HCT116 (cell line): ENCODE data around the gene NCKAP5L. TPM values are rescaled to one million over a fixed set of nuclear protein-coding genes. Genes with fewer than 3 reads are reported as not detected.

Experiments used
- ATAC-seq: fragments of 200-7000 bp; cut with Tn5 transposase; 2 replicates; pipeline ENCODE4 v1.9.1; 2020; ENCODE audit warnings: mild to moderate bottlenecking, moderate library complexity
- BruUV-seq: library from RNA; stranded (reverse); fragments of 400-500 nt; replicated peaks from 2 replicates; lab custom pipeline; 2021; lab: Mats Ljungman, UMichigan
- CTCF ChIA-PET: fragments of 300-600 bp; sonication (Branson Sonifier 250); formaldehyde crosslinking; loops from one replicate; lab custom pipeline; 2021; ENCODE audit warnings: antibody characterized with exemption; lab: Charles Lee
- POLR2A ChIA-PET: fragments of 300-600, 350-600 bp; sonication (Branson Sonifier 250); formaldehyde crosslinking; loops from one replicate; lab custom pipeline; 2021; ENCODE audit warnings: antibody characterized with exemption; lab: Charles Lee
- RAD21 ChIA-PET, 2 experiments: fragments of 300-600 bp; sonication (Branson Sonifier 250); formaldehyde crosslinking; loops; one replicate each; lab custom pipeline; 2023; ENCODE audit warnings: low total read pairs in 2 of 2; ENCODE audit not compliant: uncharacterized antibody in 2 of 2, unreplicated experiment in 2 of 2, low non-redundant PET in 1 of 2; lab: Charles Lee
- DNase-seq: peaks from one replicate; pipeline ENCODE4 v3.0.0-alpha.2; 2010; ENCODE audit warnings: low read depth, low spot score
- H2AFZ ChIP-seq: fragments of 200-600 bp; shearing (Covaris generic), sonication (generic); 2 replicates; pipeline ENCODE4 v1.6.1; 2017; ENCODE audit warnings: low read depth, mixed run types, mixed read lengths, antibody characterized with exemption, low read length; ENCODE audit not compliant: poor library complexity, severe bottlenecking
- H3K27ac ChIP-seq: 2 replicates; pipeline ENCODE4 v1.5.1; 2012; ENCODE audit warnings: low read depth, low read length
- H3K27me3 ChIP-seq: fragments of 200-600 bp; sonication (generic); 2 replicates; pipeline ENCODE4 v1.6.1; 2016; ENCODE audit warnings: mixed run types, low read length, mixed read lengths; ENCODE audit not compliant: insufficient read depth
- H3K36me3 ChIP-seq, 2 experiments: fragments of 200-500 bp in 1 of 2; fragments of 200-600 bp in 1 of 2; sonication (Bioruptor generic) in 1 of 2; sonication (generic) in 1 of 2; 2 replicates each; pipeline versions ENCODE4 v1.5.1 to v1.6.1; 2014 to 2016; ENCODE audit warnings: low read length in 2 of 2, inconsistent platforms in 1 of 2, mixed read lengths in 1 of 2, mixed run types in 1 of 2; ENCODE audit not compliant: insufficient read depth in 2 of 2, control insufficient read depth in 1 of 2
- H3K4me1 ChIP-seq, 2 experiments: fragments of 200-600 bp in 1 of 2; sonication (generic) in 1 of 2; 2 replicates each; pipeline versions ENCODE4 v1.5.1 to v1.6.1; 2012 to 2017; ENCODE audit warnings: low read length in 2 of 2, inconsistent platforms in 1 of 2, mild to moderate bottlenecking in 1 of 2, mixed read lengths in 1 of 2, mixed run types in 1 of 2, moderate library complexity in 1 of 2; ENCODE audit not compliant: insufficient read depth in 2 of 2, control insufficient read depth in 1 of 2
- H3K4me2 ChIP-seq: fragments of 200-600 bp; sonication (generic); 2 replicates; pipeline ENCODE4 v1.6.1; 2017; ENCODE audit warnings: mixed run types, low read length, mixed read lengths
- H3K4me3 ChIP-seq, 2 experiments: fragments of 200-600 bp in 1 of 2; sonication (generic) in 1 of 2; replicated peaks in 1 of 2; 2 replicates each; pipeline ENCODE4 v1.5.1; 2011 to 2016; ENCODE audit warnings: low read length in 2 of 2, control low read depth in 1 of 2, low read depth in 1 of 2, mild to moderate bottlenecking in 1 of 2, mixed read lengths in 1 of 2, mixed run types in 1 of 2
- H3K79me2 ChIP-seq: fragments of 200-600 bp; sonication (generic); 2 replicates; pipeline ENCODE4 v1.6.1; 2017; ENCODE audit warnings: mild to moderate bottlenecking, mixed run types, low read length, moderate library complexity, mixed read lengths; ENCODE audit not compliant: insufficient read depth
- H3K9ac ChIP-seq: fragments of 200-600 bp; sonication (generic); 2 replicates; pipeline ENCODE4 v1.6.1; 2016; ENCODE audit warnings: low read length, mixed read lengths
- H3K9me2 ChIP-seq: fragments of 200-600 bp; sonication (generic), shearing (Covaris generic); 2 replicates; pipeline ENCODE4 v1.6.1; 2017; ENCODE audit warnings: mixed run types, mild to moderate bottlenecking, moderate library complexity; ENCODE audit not compliant: insufficient read depth
- H3K9me3 ChIP-seq, 2 experiments: fragments of 200-500 bp in 1 of 2; fragments of 200-600 bp in 1 of 2; sonication (Bioruptor generic) in 1 of 2; sonication (generic) in 1 of 2; 2 replicates each; pipeline ENCODE4 v1.6.1; 2014 to 2017; ENCODE audit warnings: low read length in 2 of 2, mixed read lengths in 2 of 2, inconsistent platforms in 1 of 2, low read depth in 1 of 2, mild to moderate bottlenecking in 1 of 2, mixed run types in 1 of 2, moderate library complexity in 1 of 2; ENCODE audit not compliant: control insufficient read depth in 1 of 2, insufficient read depth in 1 of 2
- H4K20me1 ChIP-seq: fragments of 200-600 bp; sonication (generic), shearing (Covaris generic); 2 replicates; pipeline ENCODE4 v1.6.1; 2017; ENCODE audit warnings: mixed run types, mild to moderate bottlenecking, moderate library complexity; ENCODE audit not compliant: insufficient read depth
- CEBPB ChIP-seq: IDR thresholded peaks from 2 replicates; pipeline ENCODE4 v1.6.1; 2012; ENCODE audit warnings: low read depth
- CTCF ChIP-seq, 3 experiments: fragments of 200-600 bp in 1 of 3; sonication (generic) in 1 of 3; IDR thresholded peaks in 2 of 3; conservative IDR thresholded peaks in 1 of 3; 2 replicates each; pipeline ENCODE4 v1.5.1; 2012 to 2017; ENCODE audit warnings: low read depth in 2 of 3, low read length in 2 of 3, antibody characterized with exemption in 1 of 3, borderline replicate concordance in 1 of 3, control low read depth in 1 of 3, mild to moderate bottlenecking in 1 of 3, mixed read lengths in 1 of 3, mixed run types in 1 of 3, moderate library complexity in 1 of 3; ENCODE audit not compliant: insufficient read depth in 1 of 3
- EGR1 ChIP-seq: IDR thresholded peaks from 2 replicates; pipeline ENCODE4 v1.6.1; 2012; ENCODE audit warnings: low read depth
- ELF1 ChIP-seq: IDR thresholded peaks from 2 replicates; pipeline ENCODE4 v1.6.1; 2012; ENCODE audit warnings: low read depth, borderline replicate concordance
- EZH2phosphoT487 ChIP-seq: fragments of 200-600 bp; IDR thresholded peaks from 2 replicates; pipeline ENCODE4 v1.6.1; 2018; ENCODE audit warnings: antibody characterized with exemption, borderline replicate concordance
- FOSL1 ChIP-seq: IDR thresholded peaks from 2 replicates; pipeline ENCODE4 v1.6.1; 2012; ENCODE audit warnings: low read depth
- MAX ChIP-seq: IDR thresholded peaks from 2 replicates; pipeline ENCODE4 v1.6.1; 2012
- RAD21 ChIP-seq: IDR thresholded peaks from 2 replicates; pipeline ENCODE4 v1.6.1; 2012; ENCODE audit warnings: low read depth, mild to moderate bottlenecking
- SIN3A ChIP-seq: IDR thresholded peaks from 2 replicates; pipeline ENCODE4 v1.6.1; 2012; ENCODE audit warnings: low read depth
- intact Hi-C: fragments of 100-400 bp; cut with micrococcal nuclease; formaldehyde crosslinking; loops from 2 replicates; pipeline ENCODE4 v1.10.0; 2022
- total RNA-seq: library from RNA; stranded (reverse); gene quantifications from one replicate; pipeline ENCODE4 v1.2.1, GENCODE V29; 2021; ENCODE audit not compliant: unreplicated experiment

NCKAP5L gene
- total RNA-seq, 1 experiment from 2014 or later: 12.1 TPM

GRCh38 chr12:49750027-49750995 lies 77.9 kb downstream of the NCKAP5L start:
- Histone ChIP-seq H2AFZ (no peak overlapping the region), H3K9ac (no peak overlapping the region; the same call in 1 of the 2 replicates), H3K9me2 (no peaks in the 10 kb centered on the region), H4K20me1 (peaks cover 14% of the 10 kb centered on the region; the same call in 1 of the 2 replicates), H3K4me3 (no peak overlapping the region), H3K79me2 (peaks cover 99% of the 10 kb centered on the region), H3K4me1 (peaks cover 3 to 12% of the 10 kb centered on the region in 2 experiments; a peak in 2 of 4 replicates), H3K9me3 (no peaks in the 10 kb centered on the region), H3K36me3 (peaks cover 26 to 29% of the 10 kb centered on the region in 2 experiments), H3K27ac (no peak overlapping the region), H3K4me2 (no peak overlapping the region; the same call in 1 of the 2 replicates), H3K27me3 (no peaks in the 10 kb centered on the region)
- TSS peak; percentile 5 for BruUV-seq
- POLR2A ChIA-PET: interaction anchor here (2.0 kb wide), 1 partner anchor 9 kb away, joined by 12 read pairs; the partner anchor contains the start of gene TMBIM6
- RAD21 ChIA-PET: no interaction called here
- CTCF ChIA-PET: interaction anchor here (1.3 kb wide), 1 partner anchor 9 kb away, joined by 7 read pairs; the partner anchor contains the start of gene TMBIM6
- ATAC-seq (peak; percentile 69), DNase-seq (peak; percentile 54)
- TF ChIP-seq ELF1 (no peak), FOSL1 (peak; percentile 30; the same call in 1 of the 2 replicates), SIN3A (no peak), RAD21 (peak; percentile 30; the same call in 1 of the 2 replicates), EZH2phosphoT487 (no peak), CEBPB (peak; percentile 91), MAX (no peak), EGR1 (no peak), CTCF (IDR thresholded peaks at IDR 0.05 in 2 of 3, conservative IDR thresholded peaks at IDR 0.05 in 1 of 3; ENCODE audit: borderline replicate concordance in 1 of 3, insufficient read depth in 1 of 3, low read depth in 2 of 3, low read length in 2 of 3) (no peak)
- intact Hi-C loops: no loop called here
